ENCODE measurements around the gene BIRC5. TPM values are rescaled to one million over a fixed set of nuclear protein-coding genes. Genes with fewer than 3 reads are reported as not detected.

BIRC5 gene
- polyA plus RNA-seq, 1 donor (not counting 4 experiments of a cell fraction or from before 2014, with no cell fraction given): 11.5 TPM

DNA sequence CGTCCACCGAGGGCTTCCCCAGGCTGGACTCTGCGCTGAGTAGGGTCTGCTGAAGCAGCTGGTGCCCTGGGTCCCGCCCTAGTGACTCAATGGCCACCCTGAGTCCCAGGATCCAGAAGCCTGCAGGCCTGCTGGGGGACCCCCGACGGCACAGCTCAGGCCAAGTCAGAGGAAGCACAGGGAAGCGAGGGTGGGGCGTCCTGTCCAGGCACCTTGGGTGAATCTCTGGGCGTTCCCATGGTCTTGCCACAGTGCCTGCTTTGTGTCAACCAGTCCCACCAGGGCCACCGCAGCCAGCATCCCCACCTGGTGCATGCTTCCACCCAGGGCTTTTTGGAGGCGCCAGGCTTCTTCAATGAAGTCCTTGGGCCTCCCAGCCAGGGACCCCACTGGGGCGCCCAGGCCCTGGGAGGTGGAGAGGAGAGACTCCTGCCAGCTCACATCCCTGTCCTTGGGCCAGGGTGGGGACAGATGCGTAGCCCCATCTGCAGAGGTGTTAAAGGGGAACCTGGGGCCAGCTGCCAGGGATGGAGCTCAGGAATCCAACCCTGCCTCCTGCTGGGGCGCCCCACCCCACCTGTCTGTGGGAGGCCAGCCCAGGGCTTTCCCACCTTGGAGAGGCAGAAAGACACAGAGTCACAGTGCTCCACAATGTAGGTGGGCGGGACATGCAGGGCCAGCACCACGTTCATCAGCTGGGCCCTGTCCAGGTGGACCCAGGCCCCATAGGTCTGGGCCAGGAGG lies 35.2 kb downstream of the BIRC5 start:
- TF ChIP-seq CTCF (optimal IDR thresholded peaks at IDR 0.05 in 1 of 3, IDR thresholded peaks at IDR 0.05 in 1 of 3, conservative IDR thresholded peaks at IDR 0.05 in 1 of 3; ENCODE audit: extremely low read depth in 1 of 3, insufficient read depth in 2 of 3, low read length in 3 of 3): no peak
- no peak for TF ChIP-seq EZH2 (IDR thresholded peaks at IDR 0.05; ENCODE audit: low read length)
- Histone ChIP-seq H3K9me1 (ENCODE audit: control insufficient read depth, extremely low read depth, insufficient read depth, low read length) (no peaks in the 10 kb centered on the region), H3K79me2 (ENCODE audit: control insufficient read depth, insufficient read depth, low read length) (no peaks in the 10 kb centered on the region), H3K9ac (ENCODE audit: control insufficient read depth, extremely low read depth, insufficient read depth, low read length) (no peak overlapping the region), H2AFZ (ENCODE audit: control insufficient read depth, low read length) (no peak overlapping the region), H4K20me1 (ENCODE audit: control insufficient read depth, extremely low read depth, insufficient read depth, low read length) (no peaks in the 10 kb centered on the region), H3K36me3 (ENCODE audit: control insufficient read depth in 2 of 2, extremely low read depth in 1 of 2, insufficient read depth in 2 of 2, low read length in 2 of 2) (no peaks in the 10 kb centered on the region), H3K27me3 (ENCODE audit: control insufficient read depth, extremely low read depth, insufficient read depth, low read length) (peaks cover 9% of the 10 kb centered on the region), H3K27ac (ENCODE audit: control insufficient read depth, insufficient read depth, low read length) (no peak overlapping the region), H3K4me1 (ENCODE audit: control insufficient read depth, extremely low read depth, insufficient read depth, low read length) (peaks cover 9% of the 10 kb centered on the region), H3K4me3 (ENCODE audit: control insufficient read depth in 2 of 3, extremely low read depth in 1 of 3, insufficient read depth in 2 of 3, low read depth in 1 of 3, low read length in 3 of 3) (no peak overlapping the region), H3K4me2 (ENCODE audit: control insufficient read depth, extremely low read depth, insufficient read depth, low read depth, low read length) (no peak overlapping the region), H3K9me3 (ENCODE audit: control insufficient read depth, low read depth, low read length) (no peaks in the 10 kb centered on the region)
- FAIRE-seq: no peak
- DNase-seq (ENCODE audit: low read depth, low spot score): no peak
- dilution Hi-C loops (cut with MboI; ENCODE audit: extremely low pct_ligation_motif_present, low sequenced_read_pairs): no loop called here

DNA sequence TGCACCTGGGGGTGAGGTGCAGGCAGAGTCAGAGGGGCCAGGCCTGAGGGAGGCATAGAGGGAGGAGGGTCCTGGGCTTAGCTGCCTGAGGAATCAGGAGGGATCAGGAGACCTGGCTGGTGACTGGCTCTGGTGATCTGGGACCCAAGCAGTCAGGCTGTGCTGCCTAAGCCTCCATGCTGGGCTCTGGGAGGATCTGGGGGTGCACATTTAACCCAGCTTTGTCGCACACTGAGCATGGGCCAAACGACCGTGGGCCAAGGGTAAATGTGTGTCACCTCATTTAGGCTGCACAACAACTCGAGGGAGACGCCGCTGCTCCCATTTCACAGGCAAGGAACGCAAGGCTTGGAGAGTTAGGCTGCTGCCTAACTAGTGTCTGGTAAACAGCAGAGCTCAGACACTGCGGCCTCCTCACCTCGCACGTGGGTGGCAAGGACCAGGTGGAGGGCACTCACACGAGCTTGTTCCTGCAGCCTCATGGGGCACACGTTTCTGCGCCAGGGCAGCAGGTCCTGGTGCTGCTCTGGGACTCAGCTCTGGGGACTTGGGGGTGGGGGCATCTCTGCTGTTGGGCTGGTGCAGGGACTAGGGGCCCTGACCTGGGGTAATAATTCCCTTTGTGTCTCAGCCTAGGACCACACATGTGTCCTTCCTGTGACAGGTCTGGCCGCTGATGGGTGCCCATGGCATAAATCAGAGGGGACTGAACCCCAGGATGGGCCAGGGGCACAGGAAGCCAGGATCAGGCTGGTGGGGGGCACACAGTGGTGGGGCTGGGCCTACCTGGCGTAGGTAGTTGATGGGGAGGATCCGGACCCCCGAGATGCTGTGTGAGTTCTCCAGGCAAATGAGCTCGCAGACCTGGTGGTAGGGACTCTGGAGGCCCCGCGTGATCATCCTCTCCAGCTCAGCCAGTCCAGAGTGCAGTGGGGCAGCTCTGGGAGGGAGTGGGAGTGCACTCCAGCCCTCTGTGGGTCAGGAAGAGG lies 36.1 kb downstream of the BIRC5 start:
- peaks cover 9% of the 10 kb centered on the region for H3K4me1 ChIP-seq (ENCODE audit: control insufficient read depth, extremely low read depth, insufficient read depth, low read length)
- no peak overlapping the region for H2AFZ ChIP-seq (ENCODE audit: control insufficient read depth, low read length)
- TF ChIP-seq EZH2 (IDR thresholded peaks at IDR 0.05; ENCODE audit: low read length) (no peak), CTCF (optimal IDR thresholded peaks at IDR 0.05 in 1 of 3, IDR thresholded peaks at IDR 0.05 in 1 of 3, conservative IDR thresholded peaks at IDR 0.05 in 1 of 3; ENCODE audit: extremely low read depth in 1 of 3, insufficient read depth in 2 of 3, low read length in 3 of 3) (no peak)
- H3K4me2 ChIP-seq (ENCODE audit: control insufficient read depth, extremely low read depth, insufficient read depth, low read depth, low read length): no peak overlapping the region
- H4K20me1 ChIP-seq (ENCODE audit: control insufficient read depth, extremely low read depth, insufficient read depth, low read length): no peaks in the 10 kb centered on the region
- dilution Hi-C loops (cut with MboI; ENCODE audit: extremely low pct_ligation_motif_present, low sequenced_read_pairs): no loop called here
- peaks cover 9% of the 10 kb centered on the region for H3K27me3 ChIP-seq (ENCODE audit: control insufficient read depth, extremely low read depth, insufficient read depth, low read length)
- H3K79me2 ChIP-seq (ENCODE audit: control insufficient read depth, insufficient read depth, low read length): no peaks in the 10 kb centered on the region
- no peak for FAIRE-seq
- H3K27ac ChIP-seq (ENCODE audit: control insufficient read depth, insufficient read depth, low read length): no peak overlapping the region
- no peak for DNase-seq (ENCODE audit: low read depth, low spot score)
- no peak overlapping the region for H3K9ac ChIP-seq (ENCODE audit: control insufficient read depth, extremely low read depth, insufficient read depth, low read length)
- no peak overlapping the region for H3K4me3 ChIP-seq (ENCODE audit: control insufficient read depth in 2 of 3, extremely low read depth in 1 of 3, insufficient read depth in 2 of 3, low read depth in 1 of 3, low read length in 3 of 3)
- H3K36me3 ChIP-seq (ENCODE audit: control insufficient read depth in 2 of 2, extremely low read depth in 1 of 2, insufficient read depth in 2 of 2, low read length in 2 of 2): no peaks in the 10 kb centered on the region
- H3K9me1 ChIP-seq (ENCODE audit: control insufficient read depth, extremely low read depth, insufficient read depth, low read length): no peaks in the 10 kb centered on the region
- H3K9me3 ChIP-seq (ENCODE audit: control insufficient read depth, low read depth, low read length): no peaks in the 10 kb centered on the region

All from keratinocyte (primary cell).